Activated effector memory CD4-positive, alpha-beta T cell treated with Interleukin-2 at 50 U/mL for 16 hours (primary cell): ENCODE measurements around the gene METTL26.

ENCODE experiments used
- DNase-seq: peaks from one replicate; pipeline ENCODE4 v3.0.0-alpha.2; 2020

METTL26 gene

DNA sequence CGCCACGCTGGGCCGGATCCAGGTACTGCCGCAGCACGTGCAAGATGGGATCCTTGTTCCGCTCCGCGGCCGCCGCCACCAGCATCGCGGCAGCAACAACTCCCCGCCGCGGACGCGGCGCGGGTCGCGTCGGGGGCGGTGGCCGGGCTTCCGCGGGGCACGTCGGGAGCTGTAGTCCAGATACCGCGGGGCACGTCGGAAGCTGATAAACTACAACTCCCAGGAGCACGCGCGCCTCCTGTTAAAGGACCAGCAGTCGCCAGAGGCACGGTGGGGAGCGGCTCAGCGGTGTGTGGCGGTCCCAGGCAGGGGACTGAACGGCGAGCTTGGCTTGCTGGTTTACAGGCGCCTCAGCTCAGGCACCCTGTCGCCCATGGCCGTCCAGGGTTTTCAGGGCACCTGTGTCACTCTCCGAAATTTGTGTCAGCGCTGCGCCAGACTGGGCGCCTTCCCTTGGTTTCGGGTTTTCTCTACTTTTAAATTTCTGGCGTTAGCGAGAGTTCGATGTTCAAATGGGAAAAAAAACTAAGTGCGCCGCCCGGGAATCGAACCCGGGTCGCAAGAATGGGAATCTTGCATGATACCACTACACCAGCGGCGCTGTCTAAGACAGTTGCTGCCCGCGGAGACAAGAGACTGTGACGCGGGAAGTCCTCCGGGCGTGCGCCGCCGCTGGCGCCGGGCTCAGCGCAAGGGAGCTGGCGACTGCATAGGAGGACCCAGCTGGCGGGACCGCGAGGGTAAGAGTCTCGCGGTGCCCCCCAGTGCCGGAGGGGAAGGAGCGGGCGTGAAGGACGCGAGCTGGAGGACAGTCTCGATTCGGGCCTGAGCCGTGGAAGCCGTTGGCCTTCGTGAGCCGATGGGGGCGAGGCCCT is at the start of gene METTL26:
Gene METTL26 (minus strand): TSS at position 100 of the 875 bp plus-strand sequence. CDS start 15 bp downstream, at position 85.
- DNase-seq, result peak; percentile 90

DNA sequence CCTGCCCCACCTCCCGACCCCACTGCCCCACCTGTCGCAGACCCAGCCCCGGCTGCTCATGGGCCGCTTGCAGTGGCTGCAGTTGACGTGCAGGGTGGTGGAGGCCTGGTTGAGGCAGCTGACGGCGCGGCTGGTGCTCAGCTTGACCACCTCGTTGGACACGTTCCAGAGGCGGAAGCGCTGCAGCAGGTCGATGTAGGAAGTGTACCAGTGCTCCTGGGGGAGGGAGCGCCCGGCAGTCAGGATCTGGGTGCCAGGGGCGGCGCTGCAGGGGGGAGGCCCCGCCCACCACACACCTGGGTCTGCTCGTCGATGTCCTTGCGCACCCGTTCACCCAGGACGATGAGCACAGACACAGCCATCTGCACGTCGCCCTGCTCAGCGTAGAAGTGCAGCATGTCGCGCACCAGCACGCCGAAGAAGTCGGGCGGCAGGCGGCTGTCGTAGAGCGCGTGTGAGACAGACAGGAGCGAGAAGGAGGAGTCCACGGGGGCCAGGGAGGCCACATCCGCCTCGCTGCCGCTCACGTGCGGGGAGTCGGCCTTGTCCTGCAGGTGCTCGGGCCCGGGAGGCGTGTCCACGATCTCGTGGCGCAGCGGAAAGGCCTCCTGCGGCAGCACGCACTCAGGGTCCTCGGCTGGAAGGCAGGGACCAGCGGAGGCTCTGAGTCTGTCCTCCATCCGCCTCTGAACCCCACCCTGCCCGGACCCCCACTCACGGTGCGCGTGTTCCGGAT is 49.0 kb upstream of the METTL26 start:
- no peak for DNase-seq

DNA sequence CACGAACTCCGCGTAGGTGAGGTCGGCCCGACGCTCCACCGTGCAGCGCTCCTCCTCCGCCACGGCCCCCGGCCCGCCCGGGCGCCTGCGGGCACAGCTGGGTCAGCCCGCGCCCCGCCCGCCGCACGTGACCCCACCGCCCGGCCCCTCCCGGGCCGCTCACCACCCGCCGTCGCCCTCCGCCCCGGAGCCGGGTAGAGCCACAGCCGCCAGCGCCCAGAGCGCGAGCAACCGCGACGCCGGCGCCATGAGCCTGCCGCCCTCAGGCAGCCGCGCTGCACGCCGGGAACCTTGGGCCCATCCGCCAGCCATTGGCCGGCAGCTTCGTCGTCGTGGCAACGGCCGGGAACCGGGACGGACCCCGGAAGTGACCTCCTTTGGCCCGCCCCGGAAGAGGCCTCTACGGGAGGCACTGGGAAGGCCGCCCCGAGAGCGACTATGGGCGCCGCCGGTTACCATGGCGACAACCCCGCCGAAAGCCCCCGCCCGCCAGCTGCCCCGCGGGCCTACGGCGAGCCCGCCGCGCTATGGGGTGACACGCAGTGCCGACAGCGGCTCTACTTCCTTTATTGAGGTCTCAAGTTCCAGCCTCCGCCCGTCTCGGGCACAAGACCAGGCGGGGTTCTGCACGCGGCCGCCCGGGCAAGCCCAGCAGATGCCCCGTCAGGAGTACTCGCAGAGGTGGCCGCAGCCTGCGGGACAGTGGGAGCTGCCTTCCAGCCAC is 48.1 kb upstream of the METTL26 start, which contains the start of gene JMJD8:
Gene JMJD8 (minus strand): TSS at position 264 of the 724 bp plus-strand sequence. CDS start 15 bp downstream, at position 249.
- peak; percentile 96 for DNase-seq

DNA sequence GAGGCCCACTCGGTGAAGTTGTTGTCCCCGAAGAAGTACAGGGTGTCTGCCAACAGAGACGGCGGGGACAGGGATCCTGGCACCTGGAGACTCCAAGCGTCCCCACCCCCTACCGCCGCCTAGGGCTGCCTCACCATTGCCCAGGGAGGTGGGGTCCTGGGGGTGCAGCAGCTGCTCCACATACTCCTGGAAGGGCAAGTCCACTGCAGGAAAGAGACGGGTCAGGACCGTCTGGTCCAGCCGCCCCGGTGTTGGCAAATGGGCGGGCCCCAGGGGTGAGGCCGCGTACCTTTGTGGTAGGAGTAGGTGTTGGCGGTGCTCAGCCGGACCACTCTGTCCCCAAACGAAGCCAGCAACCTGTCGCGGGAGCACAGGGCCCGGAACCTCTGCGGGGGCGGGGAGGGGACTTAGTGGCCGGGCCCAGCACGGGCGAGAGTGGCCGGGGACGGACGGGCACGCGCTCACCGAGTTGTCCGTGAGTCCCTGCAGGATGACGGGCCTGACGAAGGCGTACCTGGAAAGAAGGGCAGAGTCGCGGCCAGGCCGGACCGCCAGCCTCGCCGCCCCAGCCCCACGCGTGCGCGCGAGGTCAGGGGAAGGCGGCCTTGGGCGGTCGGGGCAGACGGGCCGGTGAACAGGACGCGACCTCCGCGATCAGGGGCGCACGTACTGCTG is 47.4 kb upstream of the METTL26 start:
- no peak for DNase-seq

GRCh38 chr16:682493-683395 is 46.6 kb upstream of the METTL26 start:
- DNase-seq, result no peak

DNA sequence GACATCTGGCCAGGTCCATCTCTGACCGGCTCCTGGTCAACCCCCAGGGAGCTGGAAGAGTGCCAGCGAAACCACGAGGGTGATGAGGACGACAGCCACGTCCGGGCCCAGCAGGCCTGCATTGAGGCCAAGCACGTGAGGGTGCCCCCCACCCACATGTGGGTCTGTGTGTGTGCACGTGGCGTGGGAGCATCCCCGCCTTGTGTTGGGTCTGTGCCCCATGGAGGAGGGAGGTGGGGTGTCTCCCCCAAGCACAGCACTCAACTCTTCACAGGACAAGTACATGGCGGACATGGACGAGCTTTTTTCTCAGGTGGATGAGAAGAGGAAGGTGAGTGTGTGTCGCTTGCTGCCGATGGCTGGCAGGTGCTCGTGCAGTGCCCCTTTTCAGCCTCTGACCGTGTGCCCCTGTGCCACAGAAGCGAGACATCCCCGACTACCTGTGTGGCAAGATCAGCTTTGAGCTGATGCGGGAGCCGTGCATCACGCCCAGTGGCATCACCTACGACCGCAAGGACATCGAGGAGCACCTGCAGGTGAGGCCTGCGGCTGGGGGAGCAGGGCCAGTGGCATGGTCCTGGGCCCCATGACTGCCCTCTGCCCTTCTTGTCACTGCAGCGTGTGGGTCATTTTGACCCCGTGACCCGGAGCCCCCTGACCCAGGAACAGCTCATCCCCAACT is 45.8 kb upstream of the METTL26 start:
- DNase-seq, result no peak

- no peak for DNase-seq
Observed at GRCh38 chr16:680967-681745, 45.1 kb upstream of the METTL26 start.

GRCh38 chr16:680625-680945 is 44.5 kb upstream of the METTL26 start:
- no peak for DNase-seq

GRCh38 chr16:679814-680624 is 43.9 kb upstream of the METTL26 start, which contains the start of gene STUB1:
Gene STUB1 (plus strand): TSS chr16:680410. CDS start chr16:680526, 116 bp downstream.
- DNase-seq, result peak; percentile 76

DNA sequence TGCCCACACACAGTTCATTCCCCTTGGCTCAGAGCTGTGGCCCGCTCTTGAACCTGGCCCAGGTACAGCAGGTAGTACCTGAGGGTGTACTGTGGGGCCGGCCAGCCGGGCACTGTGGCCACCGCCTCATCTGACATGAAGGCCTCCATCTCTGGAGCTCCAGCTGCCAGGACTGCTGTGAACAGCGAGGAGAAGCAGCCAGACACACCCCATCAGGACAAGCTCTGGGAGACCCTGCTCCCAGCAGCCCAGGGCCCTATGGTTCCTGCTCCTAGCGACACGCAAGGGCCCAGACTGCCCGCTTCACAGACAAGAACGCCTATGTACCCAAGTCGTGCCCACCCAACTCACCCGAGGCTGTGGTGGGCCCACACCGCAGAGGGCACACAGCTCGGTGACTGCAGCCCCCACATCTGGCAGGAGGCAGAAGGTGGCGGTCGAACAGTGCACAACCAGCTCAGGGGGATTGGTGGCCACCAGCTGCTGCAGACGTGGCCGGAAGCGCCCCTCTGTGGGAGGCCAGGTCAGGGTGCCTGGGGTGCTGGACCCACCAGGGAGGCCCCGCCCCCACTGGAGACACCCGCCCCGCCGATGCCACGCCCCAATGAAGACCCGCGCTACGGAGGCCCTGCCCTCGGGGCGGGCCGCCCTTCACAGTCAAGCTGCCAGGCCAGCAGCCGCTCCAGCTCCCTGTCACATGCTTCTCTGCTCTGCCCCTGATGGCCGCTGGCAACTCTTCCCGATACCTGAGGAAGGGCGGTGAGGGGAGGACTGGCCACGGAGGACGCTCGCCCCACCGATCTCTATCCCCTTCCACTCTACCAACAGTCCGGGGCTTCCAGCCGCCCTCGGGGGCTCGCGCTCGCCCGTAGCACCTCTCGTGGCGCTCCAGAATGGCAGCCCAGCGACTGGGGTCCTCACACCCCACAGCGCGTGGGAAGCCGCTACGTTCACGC is 43.0 kb upstream of the METTL26 start:
- DNase-seq, result no peak

DNA sequence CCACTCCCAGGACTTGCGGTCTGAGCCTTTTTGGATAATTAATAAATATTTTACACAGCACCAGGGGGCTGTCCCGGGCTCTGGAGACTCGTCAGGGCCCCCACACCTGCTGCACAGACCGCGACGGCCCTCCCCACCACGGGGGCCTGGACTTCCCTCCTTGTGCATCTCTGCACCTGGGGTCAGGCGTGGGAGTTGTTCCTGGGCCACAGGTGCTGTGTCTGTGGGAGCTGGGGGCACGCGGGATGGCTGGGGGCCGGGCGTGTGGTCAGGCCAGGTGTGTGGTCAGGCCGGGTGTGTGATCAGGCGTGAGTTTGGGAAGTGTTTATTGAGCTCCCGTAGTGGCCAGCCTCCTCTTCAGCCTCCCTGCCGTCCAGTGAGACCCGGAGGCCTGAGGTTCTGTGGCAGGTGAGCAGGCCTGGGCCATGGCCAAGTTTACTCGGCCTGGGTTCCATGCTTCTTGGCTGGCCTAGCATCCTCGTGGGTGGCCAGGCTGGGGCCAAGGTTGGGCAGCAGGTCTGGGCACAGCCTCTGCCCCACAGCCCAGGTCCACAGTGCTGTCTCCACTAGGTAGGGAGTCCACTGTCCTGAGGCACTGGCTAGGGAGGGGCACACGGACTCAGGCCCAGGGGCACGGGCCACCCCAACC is 42.2 kb upstream of the METTL26 start:
- no peak for DNase-seq

- DNase-seq, result no peak
Observed at GRCh38 chr16:677316-678190, 41.4 kb upstream of the METTL26 start.

DNA sequence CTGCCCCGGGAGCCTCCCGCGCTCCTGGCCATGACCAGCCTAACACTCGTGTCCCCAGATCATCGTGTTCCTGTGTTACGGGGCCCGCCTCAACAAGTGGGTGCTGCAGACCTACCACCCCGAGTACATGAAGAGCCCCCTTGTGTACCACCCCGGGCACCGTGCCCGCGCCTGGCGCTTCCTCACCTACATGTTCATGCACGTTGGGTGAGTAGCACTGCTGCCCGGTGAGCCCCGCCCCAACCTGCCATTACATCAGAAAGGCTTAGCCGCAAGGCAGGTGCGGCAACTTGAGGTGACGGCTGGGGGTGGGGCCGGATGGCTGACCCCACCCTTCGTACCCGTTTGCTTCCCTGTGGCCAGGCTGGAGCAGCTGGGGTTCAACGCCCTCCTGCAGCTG is 40.8 kb upstream of the METTL26 start:
- peak; percentile 41 for DNase-seq

DNA sequence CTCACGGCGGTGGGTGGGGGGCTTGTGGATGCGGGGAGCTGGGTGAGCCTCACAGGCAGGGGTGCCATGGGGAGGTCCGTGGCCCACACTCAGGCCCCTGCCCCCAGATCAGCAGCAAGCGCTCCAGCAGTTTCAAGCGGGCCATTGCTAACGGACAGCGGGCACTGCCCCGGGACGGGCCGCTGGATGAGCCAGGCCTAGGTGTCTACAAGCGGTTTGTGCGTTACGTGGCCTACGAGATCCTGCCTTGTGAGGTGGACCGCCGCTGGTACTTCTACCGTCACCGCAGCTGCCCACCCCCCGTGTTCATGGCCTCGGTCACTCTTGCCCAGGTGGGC is 40.4 kb upstream of the METTL26 start:
- DNase-seq, result no peak

DNA sequence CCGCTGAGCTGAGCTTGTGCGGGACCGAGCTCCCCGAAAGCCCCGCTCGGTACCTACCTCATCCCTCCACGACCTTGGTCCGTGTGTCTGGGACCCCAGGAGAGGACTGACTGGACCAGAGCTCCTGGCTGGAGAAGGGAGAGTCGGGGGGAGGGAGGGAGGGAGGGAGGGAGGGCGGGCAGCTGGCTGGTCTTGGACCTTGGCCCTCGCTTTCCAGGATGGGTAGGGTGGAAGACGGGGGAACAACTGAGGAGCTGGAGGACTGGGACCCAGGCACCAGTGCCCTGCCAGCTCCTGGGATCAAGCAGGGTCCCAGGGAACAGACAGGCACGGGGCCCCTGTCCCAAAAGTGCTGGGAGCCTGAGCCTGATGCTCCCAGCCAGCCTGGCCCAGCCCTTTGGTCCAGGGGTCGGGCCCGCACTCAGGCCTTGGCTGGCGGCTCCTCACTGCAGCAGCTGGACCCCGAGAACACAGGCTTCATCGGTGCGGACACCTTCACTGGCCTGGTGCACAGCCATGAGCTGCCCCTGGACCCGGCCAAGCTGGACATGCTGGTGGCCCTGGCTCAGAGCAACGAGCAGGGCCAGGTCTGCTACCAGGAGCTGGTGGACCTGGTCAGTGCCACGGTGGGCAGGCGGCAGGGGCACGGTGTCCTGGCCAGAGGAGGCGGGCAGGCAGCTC is 39.9 kb upstream of the METTL26 start:
- no peak for DNase-seq
